Measurements from ENCODE around the gene RPRD1B. TPM values are rescaled to one million over a fixed set of nuclear protein-coding genes. Genes with fewer than 3 reads are reported as not detected.

The RPRD1B gene
- total and polyA plus RNA-seq, 2 of the 8 experiments (the other 6 are each of a cell fraction or from before 2014, with no cell fraction given) = 10.3 to 20.9 TPM

- no peaks in the 10 kb centered on the region for H3K23me2 ChIP-seq (ENCODE audit: low read depth, low read length)
- H4K8ac ChIP-seq (ENCODE audit: extremely low read depth, insufficient read depth, low read length) = no peak overlapping the region; the same call in 1 of the 2 replicates
- H2BK5ac ChIP-seq (ENCODE audit: low read depth, low read length) = no peak overlapping the region
- H3K14ac ChIP-seq (ENCODE audit: insufficient read length) = no peak overlapping the region
- no peak overlapping the region for H3K9ac ChIP-seq (replicated peaks in 1 of 4; ENCODE audit: extremely low read depth in 1 of 4, low read depth in 3 of 4, low read length in 3 of 4)
- H3K9me3 ChIP-seq (ENCODE audit: insufficient read depth in 2 of 2, low read depth in 1 of 2, low read length in 1 of 2) = no peaks in the 10 kb centered on the region
- H2BK12ac ChIP-seq (ENCODE audit: low read depth, low read length) = no peak overlapping the region
- H3K4ac ChIP-seq (replicated peaks; ENCODE audit: insufficient read length, low read depth, low read length) = no peak overlapping the region
- ChIA-PET POLR2A (ENCODE audit: partially characterized antibody) (no interaction called here), CTCF (ENCODE audit: partially characterized antibody) (interaction anchor here (0.6 to 1.6 kb wide), 2 partner anchors 95 to 177 kb away, joined by 3 read pairs; no protein-coding TSS in a partner anchor)
- no peaks in the 10 kb centered on the region for H3K27me3 ChIP-seq (replicated peaks in 1 of 4; ENCODE audit: control insufficient read depth in 3 of 4, extremely low read depth in 1 of 4, insufficient read depth in 3 of 4, low read length in 3 of 4)
- H2AFZ ChIP-seq (ENCODE audit: low read length) = no peak overlapping the region
- no peak overlapping the region for H3K27ac ChIP-seq (ENCODE audit: low read depth, low read length)
- H2BK120ac ChIP-seq (replicated peaks; ENCODE audit: low read depth, low read length) = no peak overlapping the region
- no peaks in the 10 kb centered on the region for H3K4me1 ChIP-seq (replicated peaks in 1 of 4; ENCODE audit: control insufficient read depth in 3 of 4, insufficient read depth in 4 of 4, low read length in 3 of 4)
- H4K20me1 ChIP-seq (replicated peaks in 1 of 2; ENCODE audit: control insufficient read depth in 1 of 2, insufficient read depth in 2 of 2, low read length in 2 of 2) = peaks cover 0 to 4% of the 10 kb centered on the region in 2 experiments
- no peak overlapping the region for H3K4me3 ChIP-seq (ENCODE audit: extremely low read depth in 1 of 4, insufficient read depth in 2 of 4, low read depth in 3 of 4, low read length in 4 of 4)
- no peaks in the 10 kb centered on the region for H3K79me1 ChIP-seq (ENCODE audit: low read depth, low read length)
- no peak overlapping the region for H2BK15ac ChIP-seq (ENCODE audit: low read length)
- no peak overlapping the region for H4K5ac ChIP-seq (ENCODE audit: insufficient read length, low read depth, low read length)
- 82% methylated on average over 10 of the region's 10 CpGs; no CpG with 5 or more reads in 1 of the 2 experiments for WGBS, 2 experiments (ENCODE audit: extremely low coverage in 1 of 2, insufficient coverage in 1 of 2, insufficient read length in 1 of 2, insufficient replicate concordance in 2 of 2, low coverage in 1 of 2, low lambda C conversion rate in 2 of 2, missing lambda C conversion rate in 1 of 2)
- no peak overlapping the region for H3K23ac ChIP-seq (ENCODE audit: insufficient read length)
- no peak overlapping the region for H3K18ac ChIP-seq (ENCODE audit: extremely low read depth, low read length)
- no peak overlapping the region for H3K56ac ChIP-seq (replicated peaks; ENCODE audit: insufficient read length, low read depth, low read length)
- H3K36me3 ChIP-seq (ENCODE audit: control insufficient read depth in 2 of 4, insufficient read depth in 4 of 4, low read length in 3 of 4) = peaks cover 18 to 63% (median 47%) of the 10 kb centered on the region in 4 experiments
- no peak overlapping the region for H2BK20ac ChIP-seq (ENCODE audit: low read length)
- no peak overlapping the region for H2AK5ac ChIP-seq (ENCODE audit: low read depth, low read length)
- no peak overlapping the region for H3K4me2 ChIP-seq (ENCODE audit: insufficient read depth in 1 of 2, low read depth in 2 of 2, low read length in 2 of 2)
- no peak overlapping the region for H4K91ac ChIP-seq (replicated peaks; ENCODE audit: insufficient read length, low read length)
- no peak for FAIRE-seq
- no peaks in the 10 kb centered on the region for H3K79me2 ChIP-seq (ENCODE audit: control insufficient read depth in 1 of 2, insufficient read depth in 2 of 2, low read length in 2 of 2)
- no peak for DNase-seq (ENCODE audit: low read depth in 1 of 2, low spot score in 2 of 2)
- TF ChIP-seq BCL11A (IDR thresholded peaks at IDR 0.05; ENCODE audit: low read depth in 2 of 2, low read length in 2 of 2) (no peak), BACH1 (IDR thresholded peaks at IDR 0.05; ENCODE audit: low read length) (no peak), NRF1 (IDR thresholded peaks at IDR 0.05; ENCODE audit: low read depth, low read length) (no peak), SUZ12 (IDR thresholded peaks at IDR 0.05; ENCODE audit: low read length) (no peak), BRCA1 (IDR thresholded peaks at IDR 0.05; ENCODE audit: low read depth, low read length) (no peak)
Measured at GRCh38 chr20:38065764-38066375, 32.3 kb downstream of the RPRD1B start.
